ENCODE data around the gene RPS6KA4.

- TF ChIP-seq POLR2A (IDR thresholded peaks at IDR 0.05; ENCODE audit: low read length) (no peak), GATA1 (IDR thresholded peaks at IDR 0.05; ENCODE audit: low read depth, low read length) (no peak)
Measured at GRCh38 chr11:64413417-64413816, 54.5 kb downstream of the RPS6KA4 start.

All from erythroblast (primary cell).